HepG2 (cell line): ENCODE measurements around the gene METTL13. TPM values are rescaled to one million over a fixed set of nuclear protein-coding genes. Genes with fewer than 3 reads are reported as not detected.

Experiments
- ATAC-seq: fragments of 200-7000 bp; cut with Tn5 transposase; 3 replicates; pipeline ENCODE4 v1.9.1; 2020; ENCODE audit warnings: mild to moderate bottlenecking, moderate library complexity
- BruUV-seq: library from RNA; stranded (reverse); fragments of 400-500 nt; replicated peaks from 2 replicates; lab custom pipeline; 2021; lab: Mats Ljungman, UMichigan
- CTCF ChIA-PET: fragments of 300-600 bp; formaldehyde crosslinking; extraction: SDS; loops from one replicate; lab custom pipeline; 2021; ENCODE audit warnings: low total read pairs, inconsistent platforms, low intra/inter-chr PET ratio; lab: Yijun Ruan, JAX
- POLR2A ChIA-PET: fragments of 350-600 bp; sonication (Branson Sonifier 250); formaldehyde crosslinking; loops from one replicate; lab custom pipeline; 2020; ENCODE audit warnings: antibody characterized with exemption, inconsistent platforms; lab: Yijun Ruan, JAX
- DNase-seq: peaks from one replicate; pipeline ENCODE4 v3.0.0-alpha.2; 2015; ENCODE audit warnings: low spot score
- FAIRE-seq: peaks from 3 replicates; lab custom pipeline; 2011; peaks lifted over from hg19 to GRCh38; lab: Jason Lieb, UNC
- H2AFZ ChIP-seq: one replicate; pipeline ENCODE4 v1.6.1; 2011; ENCODE audit warnings: low read length, inconsistent platforms
- H3K27ac ChIP-seq: fragments of 300-600 bp; 3 replicates; pipeline ENCODE4 v1.8.0; 2011; ENCODE audit warnings: mixed run types, mild to moderate bottlenecking, mixed read lengths, low read length, inconsistent platforms; ENCODE audit not compliant: insufficient read depth; ENCODE audit errors: extremely low read length
- H3K27me3 ChIP-seq, 2 experiments: fragments of 200-600 bp in 1 of 2; 2 replicates in 1 of 2; 3 replicates in 1 of 2; pipeline versions ENCODE4 v1.6.0 to v1.8.0; 2011; ENCODE audit warnings: low read length in 2 of 2, mild to moderate bottlenecking in 2 of 2, moderate library complexity in 2 of 2, inconsistent platforms in 1 of 2; ENCODE audit not compliant: insufficient read depth in 2 of 2, control insufficient read depth in 1 of 2
- H3K36me3 ChIP-seq, 2 experiments: fragments of 200-600 bp in 1 of 2; replicated peaks in 1 of 2; 2 replicates in 1 of 2; 3 replicates in 1 of 2; pipeline versions ENCODE4 v1.5.1 to v1.8.0; 2011; ENCODE audit warnings: low read length in 2 of 2, inconsistent platforms in 1 of 2; ENCODE audit not compliant: insufficient read depth in 2 of 2, control insufficient read depth in 1 of 2
- H3K4me1 ChIP-seq: 2 replicates; pipeline ENCODE4 v1.5.1; 2012; ENCODE audit warnings: low read length, inconsistent platforms; ENCODE audit not compliant: insufficient read depth
- H3K4me2 ChIP-seq: 2 replicates; pipeline ENCODE4 v1.6.0; 2011; ENCODE audit warnings: low read depth, low read length, inconsistent platforms
- H3K4me3 ChIP-seq, 3 experiments: fragments of 200-600 bp in 1 of 3; sonication (generic), shearing (Covaris generic) in 1 of 3; replicated peaks in 1 of 3; 2 replicates each; pipeline ENCODE4 v1.5.1; 2011 to 2016; ENCODE audit warnings: low read length in 3 of 3, inconsistent platforms in 2 of 3, low read depth in 2 of 3, mild to moderate bottlenecking in 2 of 3, control low read depth in 1 of 3, mixed read lengths in 1 of 3; ENCODE audit not compliant: insufficient read depth in 1 of 3
- H3K79me2 ChIP-seq: one replicate; pipeline ENCODE4 v1.6.1; 2011; ENCODE audit warnings: low read length, inconsistent platforms; ENCODE audit not compliant: insufficient read depth
- H3K9ac ChIP-seq: 2 replicates; pipeline ENCODE4 v1.6.0; 2011; ENCODE audit warnings: mild to moderate bottlenecking, low read depth, low read length, inconsistent platforms; ENCODE audit not compliant: insufficient read depth
- H3K9me3 ChIP-seq: 2 replicates; pipeline ENCODE4 v1.5.1; 2012; ENCODE audit warnings: mild to moderate bottlenecking, low read length
- H4K20me1 ChIP-seq: 2 replicates; pipeline ENCODE4 v1.6.0; 2011; ENCODE audit warnings: inconsistent platforms, mild to moderate bottlenecking, low read length, moderate library complexity; ENCODE audit not compliant: insufficient read depth
- BORCS8-MEF2B ChIP-seq: sonication (generic); formaldehyde crosslinking; IDR thresholded peaks from 2 replicates; pipeline ENCODE4 v1.8.0; 2022; ENCODE audit warnings: mild to moderate bottlenecking, missing genetic modification reagents
- CAMTA2 ChIP-seq: sonication (generic); formaldehyde crosslinking; IDR thresholded peaks from 2 replicates; pipeline ENCODE4 v1.4.0; 2020; ENCODE audit warnings: mild to moderate bottlenecking, missing genetic modification reagents, borderline replicate concordance
- EZH2 ChIP-seq: conservative IDR thresholded peaks from 2 replicates; pipeline ENCODE4 v1.6.1; 2012; ENCODE audit warnings: mild to moderate bottlenecking, low read depth, low read length, moderate library complexity
- HDAC1 ChIP-seq: sonication (generic); formaldehyde crosslinking; IDR thresholded peaks from 2 replicates; pipeline ENCODE4 v1.5.1; 2020; ENCODE audit warnings: mild to moderate bottlenecking, missing genetic modification reagents
- HNRNPK ChIP-seq: fragments of 200-400 bp; formaldehyde crosslinking; IDR thresholded peaks from 2 replicates; pipeline ENCODE4 v1.6.1; 2018; ENCODE audit warnings: low read length, low read depth, moderate library complexity, mild to moderate bottlenecking; ENCODE audit not compliant: poor library complexity, severe bottlenecking
- KDM5B ChIP-seq: sonication (generic); formaldehyde crosslinking; IDR thresholded peaks from 2 replicates; pipeline ENCODE4 v1.4.0; 2020; ENCODE audit warnings: missing genetic modification reagents, mild to moderate bottlenecking, borderline replicate concordance
- KDM6A ChIP-seq: IDR thresholded peaks from 2 replicates; pipeline ENCODE4 v1.6.1; 2016; ENCODE audit warnings: low read depth
- LCORL ChIP-seq, 2 experiments: fragments of 450-650 bp in 1 of 2; sonication (generic) in 1 of 2; formaldehyde crosslinking in 1 of 2; IDR thresholded peaks; 2 replicates each; pipeline versions ENCODE4 v1.5.0 to v1.6.1; 2017 to 2020; ENCODE audit warnings: antibody characterized with exemption in 1 of 2, missing genetic modification reagents in 1 of 2
- MAF1 ChIP-seq: sonication (generic); formaldehyde crosslinking; IDR thresholded peaks from 2 replicates; pipeline ENCODE4 v1.5.0; 2020; ENCODE audit warnings: missing genetic modification reagents, borderline replicate concordance
- NFIC ChIP-seq: IDR thresholded peaks from 2 replicates; pipeline ENCODE4 v1.6.1; 2012; ENCODE audit warnings: mild to moderate bottlenecking, low read length, inconsistent platforms
- RELA ChIP-seq: sonication (generic); formaldehyde crosslinking; IDR thresholded peaks from 2 replicates; pipeline ENCODE4 v1.4.0; 2020; ENCODE audit warnings: missing genetic modification reagents
- SNAI1 ChIP-seq: sonication (generic); formaldehyde crosslinking; IDR thresholded peaks from 2 replicates; pipeline ENCODE4 v1.5.0; 2020; ENCODE audit warnings: mild to moderate bottlenecking, missing genetic modification reagents, borderline replicate concordance
- WIZ ChIP-seq: sonication (generic); formaldehyde crosslinking; IDR thresholded peaks from 2 replicates; pipeline ENCODE4 v1.5.1; 2020; ENCODE audit warnings: mild to moderate bottlenecking, missing genetic modification reagents
- ZBTB7B ChIP-seq: sonication (generic); formaldehyde crosslinking; IDR thresholded peaks from 2 replicates; pipeline ENCODE4 v1.4.0; 2020; ENCODE audit warnings: missing genetic modification reagents
- ZMAT3 ChIP-seq: sonication (generic); formaldehyde crosslinking; conservative IDR thresholded peaks from 2 replicates; pipeline ENCODE4 v1.7.0; 2021; ENCODE audit warnings: missing genetic modification reagents
- ZNF501 ChIP-seq: sonication (generic); formaldehyde crosslinking; IDR thresholded peaks from 2 replicates; pipeline ENCODE4 v1.5.1; 2020; ENCODE audit warnings: mild to moderate bottlenecking, moderate library complexity, missing genetic modification reagents
- ZNF644 ChIP-seq: IDR thresholded peaks from 2 replicates; pipeline ENCODE4 v1.6.1; 2016; ENCODE audit warnings: low read depth
- ZNF704 ChIP-seq: sonication (generic); formaldehyde crosslinking; IDR thresholded peaks from 2 replicates; pipeline ENCODE4 v1.8.1; 2023; ENCODE audit warnings: mild to moderate bottlenecking, inconsistent platforms, moderate library complexity, missing genetic modification reagents, borderline replicate concordance
- ZSCAN9 ChIP-seq: IDR thresholded peaks from 2 replicates; pipeline ENCODE4 v1.6.1; 2016; ENCODE audit warnings: borderline replicate concordance
- WGBS: methylation state at CpG from one replicate; pipeline ENCODE4 v1.1.6; 2017; ENCODE audit warnings: low lambda C conversion rate; 5-methylcytosine and 5-hydroxymethylcytosine counted together
- in situ Hi-C: cut with HindIII; loops from 2 replicates; pipeline ENCODE4 v1.10.0; 2017; ENCODE audit warnings: low pct_unique_long_range_greater_than_20kb; ENCODE audit not compliant: extremely low pct_ligation_motif_present
- intact Hi-C: fragments of 100-400 bp; cut with micrococcal nuclease; formaldehyde crosslinking; loops from one replicate; pipeline ENCODE4 v1.10.0; 2022; ENCODE audit not compliant: unreplicated experiment
- polyA plus RNA-seq, 8 experiments: library from polyadenylated mRNA; depleted of rRNA in 3 of 8; stranded (reverse) in 7 of 8; unstranded in 1 of 8; fragments of >200 nt; fragmentation: Illumina TruSeq in 4 of 8; extraction: Trizol in 4 of 8; gene quantifications; 2 replicates each; pipeline versions ENCODE4 v1.2.1 to v1.2.3, GENCODE V29; 2011 to 2016; ENCODE audit warnings: low read depth in 4 of 8, missing spikeins in 1 of 8, mixed read lengths in 1 of 8; ENCODE audit not compliant: insufficient read depth in 1 of 8
- total RNA-seq, 5 experiments: library from RNA; depleted of rRNA; stranded (reverse); fragments of >200 nt; fragmentation: Illumina TruSeq; extraction: Trizol; gene quantifications; 2 replicates each; pipeline ENCODE4 v1.2.3, GENCODE V29; 2016; ENCODE audit warnings: low read depth in 1 of 5
- TF ChIP-seq, protein P1 (sequence below): IDR thresholded peaks from 2 replicates; pipeline ENCODE4 v1.6.1; 2016; ENCODE audit warnings: missing biosample characterization, missing genetic modification reagents, low read depth
- TF ChIP-seq, protein P2 (sequence below): sonication (generic); formaldehyde crosslinking; conservative IDR thresholded peaks from 2 replicates; pipeline ENCODE4 v1.4.0; 2020; ENCODE audit warnings: missing genetic modification reagents

The METTL13 gene
- total and polyA plus RNA-seq, 2 of the 13 experiments (the other 11 are each of a cell fraction or from before 2014, with no cell fraction given) = 18.6 to 22.8 TPM

DNA sequence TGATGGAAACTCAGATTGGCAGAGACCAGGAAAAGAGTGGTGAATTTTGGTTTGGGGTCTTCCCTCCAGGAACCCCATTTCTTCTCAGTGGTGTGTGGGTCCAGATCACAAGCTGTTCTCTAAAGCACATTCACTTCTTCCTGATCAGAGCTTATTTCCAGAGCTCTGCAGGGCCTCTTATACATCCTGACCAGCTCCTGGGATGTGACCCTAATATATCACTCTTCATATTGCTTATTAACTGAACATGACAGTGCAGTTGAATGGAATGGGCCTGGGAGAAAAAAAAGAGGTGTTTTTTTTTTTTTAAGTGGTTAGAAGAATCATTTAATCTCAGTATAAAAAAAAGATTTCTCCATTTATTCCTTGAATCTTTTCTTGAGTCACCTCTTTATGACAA lies 30.2 kb downstream of the METTL13 start (continued):
- no peak for TF ChIP-seq HDAC1 (CRISPR knock-in tag)
- no peak for TF ChIP-seq MAF1 (CRISPR knock-in tag)
- no peak for TF ChIP-seq BORCS8-MEF2B (CRISPR knock-in tag)
- TF ChIP-seq ZNF644 (CRISPR knock-in tag) = no peak
- no peak for TF ChIP-seq LCORL (IDR thresholded peaks at IDR 0.05)
- TF ChIP-seq LCORL (CRISPR knock-in tag; IDR thresholded peaks at IDR 0.05) = no peak

DNA sequence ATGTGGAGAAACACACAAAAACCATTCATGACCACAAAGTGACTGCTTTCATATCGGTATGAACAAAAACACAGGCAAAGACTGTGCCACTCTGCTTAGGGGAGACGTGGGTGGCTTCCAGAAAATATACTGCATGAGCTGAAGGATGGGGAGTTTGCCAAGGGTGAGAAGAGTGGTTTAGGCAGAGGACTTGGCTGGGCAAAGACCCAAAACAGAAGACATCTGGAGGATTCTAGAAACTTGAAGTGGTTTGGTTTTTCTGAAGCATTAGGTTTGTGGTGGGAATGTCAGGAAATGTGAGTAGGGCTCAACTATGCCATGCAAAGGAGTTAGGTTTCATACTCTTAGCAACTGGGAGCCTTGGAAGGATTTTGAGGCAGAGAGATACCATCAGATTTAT lies 33.2 kb downstream of the METTL13 start:
- H2AFZ ChIP-seq = no peak overlapping the region
- H3K79me2 ChIP-seq = no peaks in the 10 kb centered on the region
- H3K4me2 ChIP-seq = no peak overlapping the region
- no peak for DNase-seq
- no peaks in the 10 kb centered on the region; a peak in 1 of 5 replicates for H3K27me3 ChIP-seq
- no peak for ATAC-seq
- in situ Hi-C loops = no loop called here
- no peak for FAIRE-seq
- ChIA-PET POLR2A (no interaction called here), CTCF (no interaction called here)
- H3K4me3 ChIP-seq = no peak overlapping the region
- BruUV-seq = no TSS peak
- no peaks in the 10 kb centered on the region for H3K36me3 ChIP-seq
- H3K9me3 ChIP-seq = no peaks in the 10 kb centered on the region
- WGBS = 25% methylated on average over 2 of the region's 2 CpGs
- H3K27ac ChIP-seq = no peak overlapping the region
- no peak overlapping the region for H3K9ac ChIP-seq
- H3K4me1 ChIP-seq = peaks cover 11% of the 10 kb centered on the region; the same call in 1 of the 2 replicates
- no peaks in the 10 kb centered on the region for H4K20me1 ChIP-seq
- intact Hi-C loops = no loop called here
- no peak for TF ChIP-seq KDM5B
- no peak for TF ChIP-seq SNAI1 (CRISPR knock-in tag)
- no peak for TF ChIP-seq ZBTB7B (CRISPR knock-in tag)
- TF ChIP-seq ZNF501 = no peak
- TF ChIP-seq, protein P1, sequence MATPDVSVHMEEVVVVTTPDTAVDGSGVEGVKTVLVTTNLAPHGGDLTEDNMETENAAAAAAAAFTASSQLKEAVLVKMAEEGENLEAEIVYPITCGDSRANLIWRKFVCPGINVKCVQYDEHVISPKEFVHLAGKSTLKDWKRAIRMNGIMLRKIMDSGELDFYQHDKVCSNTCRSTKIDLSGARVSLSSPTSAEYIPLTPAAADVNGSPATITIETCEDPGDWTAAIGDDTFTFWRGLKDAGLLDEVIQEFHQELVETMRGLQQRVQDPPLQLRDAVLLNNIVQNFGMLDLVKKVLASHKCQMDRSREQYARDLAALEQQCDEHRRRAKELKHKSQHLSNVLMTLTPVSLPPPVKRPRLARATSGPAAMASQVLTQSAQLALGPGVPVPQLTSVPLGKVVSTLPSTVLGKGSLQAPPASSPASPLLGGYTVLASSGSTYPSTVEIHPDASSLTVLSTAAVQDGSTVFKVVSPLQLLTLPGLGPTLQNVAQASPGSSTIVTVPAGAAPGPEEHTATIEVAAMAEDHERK (CRISPR knock-in tag) = no peak
- no peak for TF ChIP-seq WIZ (CRISPR knock-in tag)
- no peak for TF ChIP-seq CAMTA2
- TF ChIP-seq KDM6A (CRISPR knock-in tag) = no peak
- TF ChIP-seq NFIC = no peak
- no peak for TF ChIP-seq ZNF704 (CRISPR knock-in tag)
- TF ChIP-seq EZH2 = no peak
- TF ChIP-seq ZSCAN9 (CRISPR knock-in tag) = no peak
- no peak for TF ChIP-seq ZMAT3 (CRISPR knock-in tag)
- TF ChIP-seq, protein P2, sequence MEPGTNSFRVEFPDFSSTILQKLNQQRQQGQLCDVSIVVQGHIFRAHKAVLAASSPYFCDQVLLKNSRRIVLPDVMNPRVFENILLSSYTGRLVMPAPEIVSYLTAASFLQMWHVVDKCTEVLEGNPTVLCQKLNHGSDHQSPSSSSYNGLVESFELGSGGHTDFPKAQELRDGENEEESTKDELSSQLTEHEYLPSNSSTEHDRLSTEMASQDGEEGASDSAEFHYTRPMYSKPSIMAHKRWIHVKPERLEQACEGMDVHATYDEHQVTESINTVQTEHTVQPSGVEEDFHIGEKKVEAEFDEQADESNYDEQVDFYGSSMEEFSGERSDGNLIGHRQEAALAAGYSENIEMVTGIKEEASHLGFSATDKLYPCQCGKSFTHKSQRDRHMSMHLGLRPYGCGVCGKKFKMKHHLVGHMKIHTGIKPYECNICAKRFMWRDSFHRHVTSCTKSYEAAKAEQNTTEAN (CRISPR knock-in tag) = no peak
- TF ChIP-seq HNRNPK = no peak
- TF ChIP-seq RELA (CRISPR knock-in tag) = no peak
